ENCODE measurements around the gene RTP3.

The RTP3 gene

DNA sequence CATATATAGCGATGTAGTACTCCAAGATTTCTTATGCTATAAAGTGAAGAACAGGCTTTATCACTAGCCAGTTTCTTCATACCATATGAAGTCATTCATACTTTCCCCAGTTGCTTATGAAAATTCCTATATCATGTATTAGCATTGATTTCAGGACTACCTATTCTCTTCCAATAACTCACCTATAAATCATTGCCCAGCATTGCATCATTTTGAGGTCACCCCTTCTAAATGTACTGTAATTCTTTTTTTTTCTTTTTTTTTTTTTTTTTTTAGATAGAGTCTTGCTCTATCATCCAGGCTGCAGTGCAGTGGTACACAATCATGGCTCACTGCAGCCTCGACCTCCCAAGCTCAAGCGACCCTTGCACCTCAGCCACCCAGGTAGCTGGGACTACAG, 27.1 kb downstream of the RTP3 start:
- peaks cover 3% of the 10 kb centered on the region; the same call in 1 of the 2 replicates for H3K27me3 ChIP-seq (ENCODE audit: low read depth, low read length)
- H3K9me3 ChIP-seq (ENCODE audit: insufficient read depth, low read length), result no peaks in the 10 kb centered on the region
- no peak overlapping the region for H3K4me3 ChIP-seq (ENCODE audit: low read length)
- H2AFZ ChIP-seq (ENCODE audit: low read depth, low read length), result no peak overlapping the region
- H3K27ac ChIP-seq (ENCODE audit: low read length), result no peak overlapping the region
- H3K36me3 ChIP-seq (replicated peaks; ENCODE audit: low read depth, low read length), result no peaks in the 10 kb centered on the region
- no peaks in the 10 kb centered on the region for H4K20me1 ChIP-seq (ENCODE audit: insufficient read depth, low read length)
- H3K4me2 ChIP-seq (ENCODE audit: low read length), result no peak overlapping the region
- no peak overlapping the region for H3K9ac ChIP-seq (ENCODE audit: low read length)
- H3K4me1 ChIP-seq (ENCODE audit: low read length), result peaks cover 11% of the 10 kb centered on the region
- H3K79me2 ChIP-seq (ENCODE audit: low read length), result no peaks in the 10 kb centered on the region
- TF ChIP-seq CTCF (IDR thresholded peaks at IDR 0.05; ENCODE audit: low read depth, low read length), result no peak
- no peak for TF ChIP-seq EZH2phosphoT487 (IDR thresholded peaks at IDR 0.05; ENCODE audit: low read depth)

DNA sequence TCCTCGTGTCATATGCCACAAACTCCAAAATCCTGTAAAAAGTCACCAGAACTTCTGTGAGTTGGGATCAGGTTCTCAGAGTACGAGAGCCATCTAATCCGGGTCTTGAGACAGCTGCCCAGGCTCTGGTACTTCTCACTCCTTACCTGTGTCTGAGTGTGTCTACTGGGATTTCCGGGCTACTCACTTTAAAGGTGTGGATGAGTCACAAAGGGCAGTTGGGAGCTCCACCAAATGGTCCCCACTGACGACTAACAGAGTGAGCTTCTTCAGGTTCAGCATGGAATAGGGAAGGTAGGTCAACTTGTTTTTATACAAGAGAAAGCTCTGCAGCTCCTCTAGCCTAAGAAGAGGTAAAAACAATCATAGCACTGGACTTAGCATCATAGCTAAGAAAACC, 29.5 kb downstream of the RTP3 start:
- Histone ChIP-seq H4K20me1 (ENCODE audit: insufficient read depth, low read length) (no peaks in the 10 kb centered on the region), H3K9ac (ENCODE audit: low read length) (no peak overlapping the region), H3K36me3 (replicated peaks; ENCODE audit: low read depth, low read length) (no peaks in the 10 kb centered on the region), H2AFZ (ENCODE audit: low read depth, low read length) (no peak overlapping the region), H3K9me3 (ENCODE audit: insufficient read depth, low read length) (no peaks in the 10 kb centered on the region), H3K4me3 (ENCODE audit: low read length) (no peak overlapping the region), H3K27me3 (ENCODE audit: low read depth, low read length) (peaks cover 17% of the 10 kb centered on the region; the same call in 1 of the 2 replicates), H3K27ac (ENCODE audit: low read length) (no peak overlapping the region), H3K4me2 (ENCODE audit: low read length) (no peak overlapping the region), H3K4me1 (ENCODE audit: low read length) (peaks cover 11% of the 10 kb centered on the region), H3K79me2 (ENCODE audit: low read length) (no peaks in the 10 kb centered on the region)
- no peak for TF ChIP-seq EZH2phosphoT487 (IDR thresholded peaks at IDR 0.05; ENCODE audit: low read depth)
- TF ChIP-seq CTCF (IDR thresholded peaks at IDR 0.05; ENCODE audit: low read depth, low read length), result no peak

GRCh38 chr3:46533091-46533490, 35.3 kb downstream of the RTP3 start:
- no peak overlapping the region for H2AFZ ChIP-seq (ENCODE audit: low read depth, low read length)
- no peak for TF ChIP-seq CTCF (IDR thresholded peaks at IDR 0.05; ENCODE audit: low read depth, low read length)
- no peaks in the 10 kb centered on the region for H3K79me2 ChIP-seq (ENCODE audit: low read length)
- no peak overlapping the region for H3K4me2 ChIP-seq (ENCODE audit: low read length)
- no peaks in the 10 kb centered on the region for H4K20me1 ChIP-seq (ENCODE audit: insufficient read depth, low read length)
- H3K4me1 ChIP-seq (ENCODE audit: low read length), result peaks cover 24% of the 10 kb centered on the region
- no peak overlapping the region for H3K9ac ChIP-seq (ENCODE audit: low read length)
- H3K9me3 ChIP-seq (ENCODE audit: insufficient read depth, low read length), result no peaks in the 10 kb centered on the region
- no peak overlapping the region for H3K27ac ChIP-seq (ENCODE audit: low read length)
- peaks cover 50% of the 10 kb centered on the region for H3K27me3 ChIP-seq (ENCODE audit: low read depth, low read length)
- no peaks in the 10 kb centered on the region for H3K36me3 ChIP-seq (replicated peaks; ENCODE audit: low read depth, low read length)
- no peak overlapping the region for H3K4me3 ChIP-seq (ENCODE audit: low read length)

DNA sequence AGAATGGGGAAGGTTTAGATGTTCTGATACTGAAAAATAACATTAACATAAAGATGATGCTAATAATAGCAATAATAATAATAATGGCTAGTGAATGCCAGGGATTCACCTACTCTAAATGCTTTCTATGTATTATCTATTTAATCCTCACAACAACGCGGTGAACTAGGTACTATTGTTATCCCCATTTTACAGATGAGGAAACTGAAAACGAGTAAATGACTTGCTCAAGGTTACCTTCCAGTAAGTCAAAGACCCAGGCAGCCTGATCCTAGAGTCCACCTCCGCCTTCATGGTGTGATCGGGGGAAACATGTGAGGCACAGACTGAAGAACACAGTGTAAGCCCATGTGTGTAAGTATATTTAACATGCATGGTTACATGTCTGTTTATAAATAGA, 38.0 kb downstream of the RTP3 start:
- H3K4me3 ChIP-seq (ENCODE audit: low read length), result no peak overlapping the region
- peaks cover 59% of the 10 kb centered on the region for H3K27me3 ChIP-seq (ENCODE audit: low read depth, low read length)
- H3K4me2 ChIP-seq (ENCODE audit: low read length), result no peak overlapping the region
- TF ChIP-seq EZH2phosphoT487 (IDR thresholded peaks at IDR 0.05; ENCODE audit: low read depth), result no peak
- H3K9me3 ChIP-seq (ENCODE audit: insufficient read depth, low read length), result peaks cover 6% of the 10 kb centered on the region; the same call in 1 of the 2 replicates
- H3K79me2 ChIP-seq (ENCODE audit: low read length), result no peaks in the 10 kb centered on the region
- H3K27ac ChIP-seq (ENCODE audit: low read length), result no peak overlapping the region
- peaks cover 47% of the 10 kb centered on the region for H3K4me1 ChIP-seq (ENCODE audit: low read length)
- H4K20me1 ChIP-seq (ENCODE audit: insufficient read depth, low read length), result no peaks in the 10 kb centered on the region
- no peak overlapping the region for H2AFZ ChIP-seq (ENCODE audit: low read depth, low read length)
- H3K9ac ChIP-seq (ENCODE audit: low read length), result no peak overlapping the region
- peaks cover 4% of the 10 kb centered on the region for H3K36me3 ChIP-seq (replicated peaks; ENCODE audit: low read depth, low read length)
